DOHH2 (cell line): ENCODE measurements around the gene PDE4DIP.
"Not testable (repeated sequence)": the region's sequence is repeated elsewhere in the genome, so short reads cannot be mapped to it uniquely, and the experiment has no call there.

Experiments used
- H3F3A ChIP-seq: fragments of 200-600 bp; sonication (generic), shearing (Covaris generic); 2 replicates; pipeline ENCODE4 v1.6.0; 2016; ENCODE audit warnings: antibody characterized with exemption, mild to moderate bottlenecking; ENCODE audit not compliant: control insufficient read depth, insufficient read depth
- H3K27ac ChIP-seq: fragments of 200-600 bp; sonication (generic); 2 replicates; pipeline ENCODE4 v1.5.1; 2014; ENCODE audit warnings: low read depth, mild to moderate bottlenecking, low read length, moderate library complexity
- H3K27me3 ChIP-seq: fragments of 200-600 bp; sonication (generic); 2 replicates; pipeline ENCODE4 v1.6.1; 2014; ENCODE audit warnings: mild to moderate bottlenecking, low read length, mixed read lengths; ENCODE audit not compliant: control insufficient read depth
- H3K36me3 ChIP-seq: fragments of 200-600 bp; sonication (generic); 2 replicates; pipeline ENCODE4 v1.6.1; 2014; ENCODE audit warnings: mild to moderate bottlenecking, low read length, moderate library complexity, mixed read lengths; ENCODE audit not compliant: control insufficient read depth
- H3K4me1 ChIP-seq: fragments of 200-600 bp; sonication (generic); 2 replicates; pipeline ENCODE4 v1.6.1; 2014; ENCODE audit warnings: mild to moderate bottlenecking, low read length, mixed read lengths; ENCODE audit not compliant: control insufficient read depth
- H3K4me2 ChIP-seq: fragments of 200-600 bp; sonication (generic); 2 replicates; pipeline ENCODE4 v1.6.0; 2014; ENCODE audit warnings: mild to moderate bottlenecking, low read length, moderate library complexity
- H3K4me3 ChIP-seq: fragments of 200-600 bp; sonication (generic); 2 replicates; pipeline ENCODE4 v1.5.1; 2014; ENCODE audit warnings: mild to moderate bottlenecking, low read length, mixed read lengths
- H3K79me2 ChIP-seq: fragments of 200-600 bp; sonication (generic); 2 replicates; pipeline ENCODE4 v1.6.1; 2014; ENCODE audit warnings: mild to moderate bottlenecking, low read length, mixed read lengths; ENCODE audit not compliant: control insufficient read depth
- H3K9me2 ChIP-seq: fragments of 200-600 bp; sonication (generic); replicated peaks from 2 replicates; pipeline ENCODE4 v1.6.1; 2014; ENCODE audit warnings: mild to moderate bottlenecking, low read length, mixed read lengths; ENCODE audit not compliant: control insufficient read depth
- H3K9me3 ChIP-seq: fragments of 200-600 bp; sonication (generic); 2 replicates; pipeline ENCODE4 v1.6.1; 2014; ENCODE audit warnings: antibody characterized with exemption, low read length, mixed read lengths; ENCODE audit not compliant: control insufficient read depth, insufficient read depth
- H4K20me1 ChIP-seq: fragments of 200-600 bp; sonication (generic); 2 replicates; pipeline ENCODE4 v1.6.0; 2014; ENCODE audit warnings: low read depth, mild to moderate bottlenecking, antibody characterized with exemption, low read length, moderate library complexity; ENCODE audit not compliant: control insufficient read depth, insufficient read depth

Gene PDE4DIP

DNA sequence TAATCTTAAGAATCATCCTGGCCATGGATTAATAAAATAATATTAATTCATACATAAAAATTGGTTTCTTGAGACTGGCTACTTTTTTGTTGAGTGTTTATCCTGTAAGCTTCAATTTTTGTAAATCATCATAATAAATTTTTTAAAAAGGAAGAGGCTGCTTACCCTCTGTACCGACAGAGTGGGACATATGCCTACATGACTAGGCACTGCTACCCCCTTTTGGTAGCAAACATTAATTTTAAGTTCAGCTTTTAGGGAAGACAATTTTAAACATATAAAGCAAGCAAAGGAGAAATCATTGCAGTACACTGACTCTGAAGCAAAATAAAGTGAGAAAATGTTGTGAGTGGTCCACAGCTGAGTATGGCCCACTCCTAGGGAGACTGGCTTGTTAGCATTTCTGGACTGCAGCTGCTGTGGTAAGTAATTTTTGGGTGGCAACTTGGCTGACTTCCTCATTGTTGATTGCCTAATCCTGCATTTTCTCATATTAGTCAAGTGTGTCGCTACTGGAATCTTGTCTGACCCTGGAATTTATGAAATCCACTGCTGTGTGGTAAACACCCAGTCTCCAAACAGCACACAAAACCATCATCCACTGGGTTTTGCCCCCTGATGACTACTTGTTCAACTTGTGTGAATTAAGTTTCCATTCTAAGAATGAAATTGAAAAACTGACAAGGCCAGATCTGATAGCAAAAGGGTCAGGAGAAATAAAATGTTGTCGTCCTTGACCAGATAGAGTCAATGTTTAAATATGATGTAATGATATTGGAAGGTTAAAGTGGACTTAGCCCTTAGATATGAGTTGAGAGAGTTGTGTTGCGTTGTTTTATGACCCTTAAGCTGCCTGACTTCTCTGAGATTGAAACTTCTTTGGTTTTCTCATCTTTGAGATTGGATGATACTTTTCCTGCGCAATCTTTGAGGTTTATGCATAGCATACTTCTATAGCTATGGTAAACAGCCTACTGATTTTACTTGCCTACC lies 50.4 kb downstream of the PDE4DIP start:
- not testable (repeated sequence) for H3K4me1 ChIP-seq, H4K20me1 ChIP-seq, H3K9me2 ChIP-seq, H3K36me3 ChIP-seq, H3K27me3 ChIP-seq, H3K4me3 ChIP-seq, H3K79me2 ChIP-seq, H3K27ac ChIP-seq, H3K4me2 ChIP-seq, H3K9me3 ChIP-seq, H3F3A ChIP-seq

DNA sequence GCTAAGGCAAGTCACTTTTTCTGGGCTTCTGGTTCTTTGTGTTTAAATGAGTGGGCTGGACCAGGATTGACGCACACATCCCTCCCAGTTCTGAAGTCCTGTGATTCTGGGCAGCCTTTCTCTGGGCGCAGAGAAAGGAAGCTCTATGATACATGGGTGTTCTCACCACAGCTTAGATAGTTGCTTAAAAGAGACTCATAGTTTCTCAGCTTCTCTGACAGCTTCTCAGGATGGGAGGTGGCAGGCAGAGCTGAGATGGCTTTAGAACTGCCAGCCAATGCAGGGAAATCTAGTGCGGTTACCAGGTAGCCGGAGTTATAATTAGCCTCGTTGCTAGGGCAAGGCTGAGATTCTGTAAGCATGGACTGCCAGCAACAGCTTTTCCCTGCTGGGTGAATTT lies 55.8 kb downstream of the PDE4DIP start:
- H3F3A ChIP-seq, H4K20me1 ChIP-seq, H3K4me3 ChIP-seq, H3K79me2 ChIP-seq, H3K27ac ChIP-seq, H3K4me2 ChIP-seq, H3K9me2 ChIP-seq, H3K9me3 ChIP-seq, H3K27me3 ChIP-seq, H3K36me3 ChIP-seq, H3K4me1 ChIP-seq: not testable (repeated sequence)

DNA sequence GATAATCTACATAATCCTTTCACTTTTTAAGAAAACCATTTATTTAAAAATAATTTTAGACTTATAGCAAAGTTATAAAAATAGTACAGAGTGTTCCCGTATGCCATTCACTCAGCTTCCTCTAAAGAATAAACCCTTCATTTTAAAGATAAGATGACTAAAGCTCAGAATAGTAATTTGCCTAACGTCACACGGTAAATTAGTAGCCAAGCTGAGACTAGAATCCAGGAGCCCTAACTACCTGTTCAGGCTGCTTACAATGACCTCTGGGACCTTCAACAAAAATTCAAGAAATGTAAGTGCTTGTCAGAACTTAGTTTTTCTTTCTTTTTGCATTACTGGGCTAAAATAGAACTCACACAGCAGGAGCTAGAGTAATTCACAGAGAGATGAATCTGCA lies 56.5 kb downstream of the PDE4DIP start:
- not testable (repeated sequence) for H4K20me1 ChIP-seq, H3K36me3 ChIP-seq, H3K4me2 ChIP-seq, H3K4me1 ChIP-seq, H3K9me2 ChIP-seq, H3K9me3 ChIP-seq, H3K4me3 ChIP-seq, H3K79me2 ChIP-seq, H3K27ac ChIP-seq, H3F3A ChIP-seq, H3K27me3 ChIP-seq

DNA sequence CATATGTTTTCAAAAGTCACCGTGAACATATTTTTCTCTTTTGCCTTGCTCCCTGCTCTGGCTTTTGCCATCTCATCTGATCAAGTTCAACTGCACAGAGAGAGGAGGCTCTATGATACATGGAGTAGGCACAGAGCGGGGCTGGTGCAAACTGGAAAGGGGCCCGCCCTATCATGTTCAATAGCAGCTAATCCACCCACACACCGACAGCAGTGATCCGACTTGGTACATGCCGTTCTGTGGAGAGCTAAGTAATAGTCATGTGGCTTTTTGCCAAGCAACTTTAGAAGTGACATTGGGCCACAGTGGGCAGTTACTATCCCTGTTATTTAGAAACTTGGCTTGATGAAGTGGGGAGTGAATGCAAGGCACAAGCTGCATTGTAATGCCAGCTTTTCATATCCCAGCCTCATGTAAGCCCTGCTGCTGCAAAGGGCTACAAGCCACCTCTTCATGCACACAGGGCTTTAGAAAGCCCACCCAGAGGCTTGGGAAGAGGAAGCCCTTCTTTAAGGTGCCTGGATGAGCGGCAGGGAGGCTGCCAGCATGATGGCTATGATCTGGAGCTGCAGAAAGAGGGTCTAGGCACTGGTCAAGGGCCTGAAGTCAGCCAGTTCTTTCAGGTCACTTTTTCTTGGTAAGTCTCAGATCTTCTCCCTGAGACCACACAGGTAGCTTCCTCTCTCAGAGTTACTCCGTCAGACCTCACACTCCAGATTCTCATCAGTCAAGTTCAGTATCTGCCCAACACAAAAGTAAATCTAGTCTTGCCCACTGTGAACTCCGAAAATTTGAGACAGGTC lies 57.1 kb downstream of the PDE4DIP start:
- not testable (repeated sequence) for H3K9me2 ChIP-seq, H3K27me3 ChIP-seq, H3K9me3 ChIP-seq, H3K4me2 ChIP-seq, H3K4me1 ChIP-seq, H3K79me2 ChIP-seq, H3F3A ChIP-seq, H3K36me3 ChIP-seq, H3K4me3 ChIP-seq, H3K27ac ChIP-seq, H4K20me1 ChIP-seq

DNA sequence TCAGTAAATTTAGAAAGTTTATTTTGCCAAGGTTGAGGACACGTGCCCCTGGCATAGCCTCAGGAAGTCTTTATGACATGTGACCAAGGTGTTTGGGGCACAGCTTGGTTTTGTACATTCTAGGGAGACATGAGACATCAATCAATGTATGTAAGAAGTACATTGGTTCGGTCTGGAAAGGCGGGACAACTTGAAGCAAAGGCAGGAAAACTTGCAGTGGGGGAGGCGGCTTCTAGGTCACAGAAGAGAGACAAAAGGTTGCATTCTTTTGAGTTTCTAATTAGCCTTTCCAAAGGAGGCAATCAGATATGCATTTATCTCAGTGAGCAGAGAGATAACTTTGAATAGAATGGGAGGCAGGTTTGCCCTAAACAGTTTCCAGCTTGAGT lies 57.7 kb downstream of the PDE4DIP start:
- not testable (repeated sequence) for H3K4me1 ChIP-seq, H3K27me3 ChIP-seq, H3K36me3 ChIP-seq, H3K4me2 ChIP-seq, H3K27ac ChIP-seq, H3K9me2 ChIP-seq, H3F3A ChIP-seq, H4K20me1 ChIP-seq, H3K79me2 ChIP-seq, H3K4me3 ChIP-seq, H3K9me3 ChIP-seq

DNA sequence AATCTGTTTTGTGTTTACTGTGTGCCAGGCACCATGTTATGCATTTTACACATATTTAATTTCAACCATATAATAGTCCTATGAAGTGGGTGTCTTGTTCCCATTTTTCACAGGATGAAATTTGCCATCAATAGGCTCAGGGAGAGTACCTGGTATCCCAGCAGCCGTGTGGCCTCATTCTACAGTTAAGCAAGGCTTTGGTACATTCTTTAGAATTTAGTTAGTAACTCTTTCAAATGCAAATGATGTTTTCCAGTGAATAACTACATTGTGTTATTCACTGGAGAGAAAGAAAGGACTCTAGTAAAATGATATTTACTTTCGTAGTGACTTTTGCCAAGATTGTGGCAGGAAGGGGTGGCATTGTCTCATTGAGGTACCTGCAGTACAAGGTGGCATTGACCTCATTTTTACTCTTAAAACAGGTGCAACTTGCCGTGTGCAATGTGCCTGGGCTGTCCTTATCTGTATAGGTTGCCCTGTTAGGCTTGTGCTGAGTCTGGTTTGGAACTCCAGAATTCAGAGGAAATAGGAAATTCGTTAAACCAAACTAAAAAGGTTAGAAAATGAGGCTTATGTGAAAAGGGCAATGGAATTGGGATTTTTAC lies 65.1 kb downstream of the PDE4DIP start:
- H3K9me3 ChIP-seq, H3K4me2 ChIP-seq, H3K27me3 ChIP-seq, H3K4me3 ChIP-seq, H3K79me2 ChIP-seq, H4K20me1 ChIP-seq, H3K27ac ChIP-seq, H3F3A ChIP-seq, H3K9me2 ChIP-seq, H3K4me1 ChIP-seq, H3K36me3 ChIP-seq: not testable (repeated sequence)

DNA sequence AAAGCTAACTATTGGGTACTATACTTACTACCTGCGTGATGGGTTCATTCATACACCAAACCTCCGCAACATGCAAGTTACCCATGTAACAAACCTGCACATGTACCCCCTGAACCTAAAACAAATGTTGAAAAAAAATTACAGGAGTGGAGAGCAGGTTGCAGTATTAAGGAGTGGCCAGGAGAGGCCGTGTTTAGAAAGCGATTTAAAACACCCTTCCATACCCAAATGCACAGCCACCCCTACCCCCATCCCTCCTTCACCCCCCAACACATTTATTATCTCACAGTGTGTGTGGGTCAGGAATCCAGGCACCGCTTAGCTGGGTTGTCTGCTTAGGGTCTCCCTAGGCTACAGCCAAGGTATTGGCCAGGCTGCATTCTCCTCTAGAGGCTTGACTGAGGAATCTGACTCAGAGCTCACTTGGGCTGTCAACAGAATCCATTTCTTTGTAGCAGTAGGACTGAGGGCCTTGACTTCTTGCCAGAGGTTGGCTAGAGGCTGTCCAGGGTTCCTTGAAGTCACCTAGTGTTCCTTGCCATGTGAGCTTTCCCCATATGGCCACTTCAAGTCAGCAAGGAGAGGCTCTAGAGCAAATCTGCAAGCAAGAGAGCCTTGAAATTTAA lies 67.2 kb downstream of the PDE4DIP start:
- not testable (repeated sequence) for H4K20me1 ChIP-seq, H3K4me3 ChIP-seq, H3K9me3 ChIP-seq, H3K79me2 ChIP-seq, H3F3A ChIP-seq, H3K9me2 ChIP-seq, H3K27ac ChIP-seq, H3K36me3 ChIP-seq, H3K4me1 ChIP-seq, H3K4me2 ChIP-seq, H3K27me3 ChIP-seq
